MM.1S (cell line): ENCODE data around the gene PSMG3.

Experiments
- DNase-seq: peaks from one replicate; pipeline ENCODE4 v3.0.0-alpha.2; 2015
- H2AFZ ChIP-seq: fragments of 300-600 bp; sonication (generic); 2 replicates; pipeline ENCODE4 v1.6.0; 2016; ENCODE audit warnings: antibody characterized with exemption, low read length
- H3F3A ChIP-seq: fragments of 300-600 bp; sonication (generic); 2 replicates; pipeline ENCODE4 v1.6.1; 2016; ENCODE audit warnings: mild to moderate bottlenecking, antibody characterized with exemption, low read length, moderate library complexity, mixed read lengths; ENCODE audit not compliant: insufficient read depth
- H3K27ac ChIP-seq: fragments of 300-600 bp; sonication (generic); 2 replicates; pipeline ENCODE4 v1.5.1; 2016; ENCODE audit warnings: mild to moderate bottlenecking, low read length
- H3K27me3 ChIP-seq: fragments of 300-600 bp; sonication (generic); replicated peaks from 2 replicates; pipeline ENCODE4 v1.6.0; 2016; ENCODE audit warnings: low read length; ENCODE audit not compliant: insufficient read depth
- H3K36me3 ChIP-seq: fragments of 300-600 bp; sonication (generic); replicated peaks from 2 replicates; pipeline ENCODE4 v1.6.1; 2016; ENCODE audit warnings: mild to moderate bottlenecking, low read length, mixed read lengths; ENCODE audit not compliant: insufficient read depth
- H3K4me1 ChIP-seq: fragments of 300-600 bp; sonication (generic); 2 replicates; pipeline ENCODE4 v1.6.1; 2016; ENCODE audit warnings: low read length, mixed read lengths
- H3K4me2 ChIP-seq: fragments of 300-600 bp; sonication (generic); 2 replicates; pipeline ENCODE4 v1.6.0; 2016; ENCODE audit warnings: low read depth, low read length
- H3K4me3 ChIP-seq: fragments of 300-600 bp; sonication (generic); 2 replicates; pipeline ENCODE4 v1.5.1; 2016; ENCODE audit warnings: low read length, mixed read lengths
- H3K79me2 ChIP-seq: fragments of 300-600 bp; sonication (generic); 2 replicates; pipeline ENCODE4 v1.6.1; 2016; ENCODE audit warnings: mixed run types, low read length, mixed read lengths
- H3K9ac ChIP-seq: fragments of 300-600 bp; sonication (generic); 2 replicates; pipeline ENCODE4 v1.6.1; 2016; ENCODE audit warnings: low read length, mixed read lengths
- H3K9me2 ChIP-seq: fragments of 300-600 bp; sonication (generic); replicated peaks from 2 replicates; pipeline ENCODE4 v1.6.1; 2016; ENCODE audit warnings: mild to moderate bottlenecking, low read length, mixed read lengths; ENCODE audit not compliant: insufficient read depth
- H3K9me3 ChIP-seq: fragments of 300-600 bp; sonication (generic); replicated peaks from 2 replicates; pipeline ENCODE4 v1.6.1; 2016; ENCODE audit warnings: mild to moderate bottlenecking, low read length, mixed read lengths; ENCODE audit not compliant: insufficient read depth
- H4K20me1 ChIP-seq: fragments of 300-600 bp; sonication (generic); 2 replicates; pipeline ENCODE4 v1.6.1; 2016; ENCODE audit warnings: mild to moderate bottlenecking, low read length, moderate library complexity, mixed read lengths; ENCODE audit not compliant: insufficient read depth
- CTCF ChIP-seq: fragments of 300-600 bp; sonication (generic); IDR thresholded peaks from 2 replicates; pipeline ENCODE4 v1.5.1; 2016; ENCODE audit warnings: antibody characterized with exemption, low read length, mixed read lengths
- EZH2 ChIP-seq: fragments of 300-600 bp; sonication (generic); optimal IDR thresholded peaks from 2 replicates; pipeline ENCODE3; 2017; ENCODE audit warnings: low read depth, mild to moderate bottlenecking, antibody characterized with exemption, low read length, mixed read lengths
- EZH2phosphoT487 ChIP-seq: fragments of 300-600 bp; sonication (generic); IDR thresholded peaks from 2 replicates; pipeline ENCODE4 v1.6.1; 2018; ENCODE audit warnings: antibody characterized with exemption, low read length

The PSMG3 gene

GRCh38 chr7:1536743-1537534 is 32.9 kb downstream of the PSMG3 start:
- no peak for DNase-seq
- Histone ChIP-seq H3K4me1 (no peaks in the 10 kb centered on the region), H3K4me3 (no peak overlapping the region), H2AFZ (no peak overlapping the region), H3K79me2 (peaks cover 61% of the 10 kb centered on the region), H3K27ac (no peak overlapping the region), H3K27me3 (no peaks in the 10 kb centered on the region), H3K9me3 (no peaks in the 10 kb centered on the region), H3K36me3 (no peaks in the 10 kb centered on the region), H3F3A (no peaks in the 10 kb centered on the region), H3K9me2 (no peaks in the 10 kb centered on the region), H4K20me1 (no peaks in the 10 kb centered on the region), H3K9ac (no peak overlapping the region), H3K4me2 (no peak overlapping the region)
- TF ChIP-seq EZH2 (no peak), CTCF (no peak), EZH2phosphoT487 (no peak)

- H3K27ac ChIP-seq: no peak overlapping the region
- H4K20me1 ChIP-seq: no peaks in the 10 kb centered on the region
- no peak for DNase-seq
- H3K9me2 ChIP-seq: no peaks in the 10 kb centered on the region
- no peaks in the 10 kb centered on the region for H3K36me3 ChIP-seq
- H3K9ac ChIP-seq: no peak overlapping the region
- H3K4me1 ChIP-seq: 0 out of 2 replicates have a peak, but pooled peaks cover 4% of the 10 kb centered on the region
- no peak overlapping the region for H2AFZ ChIP-seq
- TF ChIP-seq CTCF (no peak), EZH2 (no peak), EZH2phosphoT487 (no peak)
- H3K9me3 ChIP-seq: no peaks in the 10 kb centered on the region
- no peaks in the 10 kb centered on the region for H3F3A ChIP-seq
- H3K4me2 ChIP-seq: no peak overlapping the region
- H3K27me3 ChIP-seq: no peaks in the 10 kb centered on the region
- H3K4me3 ChIP-seq: no peak overlapping the region
- H3K79me2 ChIP-seq: peaks cover 67% of the 10 kb centered on the region
Observed at GRCh38 chr7:1536455-1536742, 33.4 kb downstream of the PSMG3 start.

GRCh38 chr7:1535701-1536454 is 34.0 kb downstream of the PSMG3 start:
- no peaks in the 10 kb centered on the region for H3K9me3 ChIP-seq
- no peak overlapping the region for H2AFZ ChIP-seq
- H3K4me1 ChIP-seq: 0 out of 2 replicates have a peak, but pooled peaks cover 5% of the 10 kb centered on the region
- no peaks in the 10 kb centered on the region for H3K27me3 ChIP-seq
- H3K4me2 ChIP-seq: no peak overlapping the region
- no peak overlapping the region for H3K4me3 ChIP-seq
- no peaks in the 10 kb centered on the region for H3F3A ChIP-seq
- TF ChIP-seq EZH2: no peak
- TF ChIP-seq EZH2phosphoT487: no peak
- no peak for TF ChIP-seq CTCF
- no peak overlapping the region for H3K27ac ChIP-seq
- no peaks in the 10 kb centered on the region for H3K9me2 ChIP-seq
- no peaks in the 10 kb centered on the region for H4K20me1 ChIP-seq
- H3K36me3 ChIP-seq: no peaks in the 10 kb centered on the region
- no peak overlapping the region for H3K9ac ChIP-seq
- H3K79me2 ChIP-seq: peaks cover 70% of the 10 kb centered on the region
- DNase-seq: no peak
